ENCODE results near the gene AP1B1. TPM values are rescaled to one million over a fixed set of nuclear protein-coding genes. Genes with fewer than 3 reads are reported as not detected.

The AP1B1 gene
- total and polyA plus RNA-seq, 2 of the 4 experiments (the other 2 are of a cell fraction) = 55.7 to 70.8 TPM

GRCh38 chr22:29408940-29409339 lies 20.6 kb upstream of the AP1B1 start:
- Histone ChIP-seq H3K9me3 (ENCODE audit: control insufficient read depth, insufficient read depth, low read length) (no peaks in the 10 kb centered on the region), H2AFZ (replicated peaks; ENCODE audit: low read length, poor library complexity) (no peak overlapping the region), H4K20me1 (ENCODE audit: insufficient read depth, low read length) (no peaks in the 10 kb centered on the region), H3K14ac (replicated peaks; ENCODE audit: low read depth, low read length) (no peak overlapping the region), H4K91ac (ENCODE audit: insufficient read depth, low read depth, low read length) (no peak overlapping the region), H2BK15ac (ENCODE audit: low read depth, low read length) (no peak overlapping the region), H2BK120ac (ENCODE audit: low read depth, low read length) (no peak overlapping the region), H3K18ac (ENCODE audit: low read depth, low read length) (no peak overlapping the region), H3K36me3 (ENCODE audit: control insufficient read depth, insufficient read depth, low read length) (no peaks in the 10 kb centered on the region), H4K5ac (ENCODE audit: low read depth, low read length) (no peak overlapping the region), H2AK5ac (ENCODE audit: low read depth, low read length) (no peak overlapping the region), H3K9me1 (ENCODE audit: insufficient read depth, low read length) (no peaks in the 10 kb centered on the region), H3K4ac (ENCODE audit: low read depth, low read length) (no peak overlapping the region), H3K4me3 (ENCODE audit: insufficient read depth, low read depth, low read length) (no peak overlapping the region), H3K4me1 (ENCODE audit: control insufficient read depth, insufficient read depth, low read length) (no peaks in the 10 kb centered on the region), H2BK20ac (ENCODE audit: low read depth, low read length) (no peak overlapping the region), H2BK5ac (ENCODE audit: low read depth, low read length, poor library complexity, severe bottlenecking) (no peak overlapping the region), H3K27me3 (ENCODE audit: control insufficient read depth, insufficient read depth, low read length) (peaks cover 8% of the 10 kb centered on the region), H3K27ac (ENCODE audit: insufficient read depth, low read length) (no peak overlapping the region), H3K79me1 (ENCODE audit: low read depth in 1 of 2, low read length in 2 of 2) (no peaks in the 10 kb centered on the region), H3K9ac (ENCODE audit: low read depth, low read length) (no peak overlapping the region), H4K8ac (ENCODE audit: low read depth in 2 of 2, low read length in 2 of 2) (no peak overlapping the region), H3K56ac (ENCODE audit: extremely low read depth, insufficient read depth, low read length) (no peak overlapping the region), H2AK9ac (replicated peaks; ENCODE audit: low read depth, low read length, poor library complexity) (no peak overlapping the region), H3K4me2 (ENCODE audit: low read depth, low read length) (no peak overlapping the region), H3K23ac (ENCODE audit: low read depth, low read length) (no peak overlapping the region)
- ChIA-PET CTCF (no interaction called here), POLR2A (ENCODE audit: unreplicated experiment) (no interaction called here)
- no peak for TF ChIP-seq CEBPB (IDR thresholded peaks at IDR 0.05; ENCODE audit: low read depth, low read length)
- no peak for TF ChIP-seq RAD21 (IDR thresholded peaks at IDR 0.05; ENCODE audit: low read length)
- TF ChIP-seq RFX5 (IDR thresholded peaks at IDR 0.05; ENCODE audit: low read depth, low read length) = no peak
- no peak for TF ChIP-seq SMC3 (IDR thresholded peaks at IDR 0.05; ENCODE audit: low read depth, low read length)
- no peak for TF ChIP-seq MXI1 (IDR thresholded peaks at IDR 0.05; ENCODE audit: borderline replicate concordance, low read depth, low read length)
- TF ChIP-seq USF2 (IDR thresholded peaks at IDR 0.05; ENCODE audit: low read depth, low read length) = no peak
- TF ChIP-seq BHLHE40 (IDR thresholded peaks at IDR 0.05; ENCODE audit: low read depth, low read length) = no peak
- no peak for TF ChIP-seq NFE2L2 (IDR thresholded peaks at IDR 0.05; ENCODE audit: low read depth, low read length)
- TF ChIP-seq CTCF (conservative IDR thresholded peaks at IDR 0.05; ENCODE audit: low read depth, low read length) = no peak
- no peak for TF ChIP-seq RCOR1 (IDR thresholded peaks at IDR 0.05; ENCODE audit: insufficient replicate concordance, low read length)
- no peak for TF ChIP-seq ELK1 (IDR thresholded peaks at IDR 0.05; ENCODE audit: borderline replicate concordance, low read depth, low read length)
- no peak for TF ChIP-seq MAFK (IDR thresholded peaks at IDR 0.05; ENCODE audit: low read depth, low read length)
- TF ChIP-seq CHD1 (IDR thresholded peaks at IDR 0.05; ENCODE audit: low read depth, low read length) = no peak
- TF ChIP-seq FOS (IDR thresholded peaks at IDR 0.05; ENCODE audit: low read depth, low read length) = no peak
- TF ChIP-seq MAZ (IDR thresholded peaks at IDR 0.05; ENCODE audit: borderline replicate concordance, low read depth, low read length) = no peak
- dilution Hi-C loops (cut with HindIII; ENCODE audit: low sequenced_read_pairs, unreplicated experiment) = no loop called here
- BruUV-seq (replicated peaks) = no TSS peak
- no peak for ATAC-seq (ENCODE audit: low read depth)
- intact Hi-C loops (cut with micrococcal nuclease) = no loop called here
- no peak for DNase-seq
- WGBS, 2 experiments (ENCODE audit: extremely low coverage in 2 of 2, insufficient read length in 1 of 2) = 93% methylated on average over 3 of the region's 6 CpGs; no CpG with 5 or more reads in 1 of the 2 experiments
- in situ Hi-C loops (cut with MboI; ENCODE audit: low sequenced_read_pairs) = no loop called here

Measured in IMR-90 (cell line).